ENCODE data around the gene COPS7B. TPM values are rescaled to one million over a fixed set of nuclear protein-coding genes. Genes with fewer than 3 reads are reported as not detected.

Gene COPS7B
- total RNA-seq: 17.5 and 17.7 TPM in 2 replicates

GRCh38 chr2:231786177-231786916 is at the start of gene COPS7B:
TSS of gene COPS7B (plus strand) at chr2:231786445. CDS start at chr2:231788571, 2,126 bp downstream.

GRCh38 chr2:231780909-231781797 is 5.1 kb upstream of the COPS7B start, which contains the start of gene PDE6D:
TSS of gene PDE6D (minus strand) at chr2:231781282. CDS start at chr2:231781114, 168 bp downstream.

Other genes with a start within 250 kb of the COPS7B start
- gene TEX44, start 193.6 kb upstream of the COPS7B start, total RNA-seq: not detected in 2 replicates
- 411 and 435 TPM in 2 replicates for gene PTMA, start 77.9 kb upstream of the COPS7B start, total RNA-seq
- 34.8 and 37.5 TPM in 2 replicates for gene PDE6D, start 5.2 kb upstream of the COPS7B start, total RNA-seq
- gene NPPC, start 140.0 kb downstream of the COPS7B start, total RNA-seq: not detected in 2 replicates
- gene DIS3L2, start 175.3 kb downstream of the COPS7B start, total RNA-seq: 6.9 and 12.5 TPM in 2 replicates

Measured in cardiac atrium fibroblast (primary cell).